ENCODE measurements around the gene ICAM1. TPM values are rescaled to one million over a fixed set of nuclear protein-coding genes. Genes with fewer than 3 reads are reported as not detected.

ICAM1 gene
- total RNA-seq, 1 experiment from 2014 or later = 136 TPM

DNA sequence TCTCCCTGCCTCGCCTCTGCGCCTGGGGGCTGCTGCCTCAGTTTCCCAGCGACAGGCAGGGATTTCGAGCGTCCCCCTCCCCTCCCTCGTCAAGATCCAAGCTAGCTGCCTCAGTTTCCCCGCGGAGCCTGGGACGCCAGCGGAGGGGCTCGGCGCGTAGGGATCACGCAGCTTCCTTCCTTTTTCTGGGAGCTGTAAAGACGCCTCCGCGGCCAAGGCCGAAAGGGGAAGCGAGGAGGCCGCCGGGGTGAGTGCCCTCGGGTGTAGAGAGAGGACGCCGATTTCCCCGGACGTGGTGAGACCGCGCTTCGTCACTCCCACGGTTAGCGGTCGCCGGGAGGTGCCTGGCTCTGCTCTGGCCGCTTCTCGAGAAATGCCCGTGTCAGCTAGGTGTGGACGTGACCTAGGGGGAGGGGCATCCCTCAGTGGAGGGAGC lies 722 bp upstream of the ICAM1 start:
- Histone ChIP-seq H3K9me3 (ENCODE audit: control insufficient read depth, insufficient read depth, low read depth, low read length) (no peaks in the 10 kb centered on the region), H3K27me3 (ENCODE audit: control insufficient read depth, insufficient read depth, low read length) (no peaks in the 10 kb centered on the region), H3K36me3 (ENCODE audit: control insufficient read depth, insufficient read depth, low read length) (no peaks in the 10 kb centered on the region; the same call in 1 of the 2 replicates), H3K4me1 (ENCODE audit: control insufficient read depth, insufficient read depth, low read length) (peaks cover 4% of the 10 kb centered on the region), H3K4me3 (ENCODE audit: low read depth in 2 of 2, low read length in 2 of 2) (peak overlapping the region; percentile 55 to 83), H3K27ac (ENCODE audit: low read length) (peak overlapping the region; percentile 91)
- in situ Hi-C loops (cut with HindIII; ENCODE audit: low pct_unique_long_range_greater_than_20kb, low sequenced_read_pairs) (no loop called here), intact Hi-C loops (cut with micrococcal nuclease; ENCODE audit: unreplicated experiment) (loop anchor here (5.0 kb wide), 1 partner anchor 117 kb away; no protein-coding TSS in a partner anchor)
- DNase-seq (ENCODE audit: low read depth, low spot score) = no peak
- POLR2A ChIA-PET = interaction anchor here (1.8 to 2.1 kb wide), 2 partner anchors 17 to 19 kb away, joined by 8 to 11 read pairs; partner anchors contain the start of genes ICAM4 and ICAM5
- no TSS peak for BruUV-seq (replicated peaks)
- TF ChIP-seq TCF7L2 (IDR thresholded peaks at IDR 0.05; ENCODE audit: low read depth, low read length) (no peak), POLR2AphosphoS5 (IDR thresholded peaks at IDR 0.05; ENCODE audit: low read depth, low read length) (no peak), SIN3A (IDR thresholded peaks at IDR 0.05; ENCODE audit: borderline replicate concordance, insufficient read depth, low read depth, low read length) (no peak)
- TF ChIP-seq, protein P1, sequence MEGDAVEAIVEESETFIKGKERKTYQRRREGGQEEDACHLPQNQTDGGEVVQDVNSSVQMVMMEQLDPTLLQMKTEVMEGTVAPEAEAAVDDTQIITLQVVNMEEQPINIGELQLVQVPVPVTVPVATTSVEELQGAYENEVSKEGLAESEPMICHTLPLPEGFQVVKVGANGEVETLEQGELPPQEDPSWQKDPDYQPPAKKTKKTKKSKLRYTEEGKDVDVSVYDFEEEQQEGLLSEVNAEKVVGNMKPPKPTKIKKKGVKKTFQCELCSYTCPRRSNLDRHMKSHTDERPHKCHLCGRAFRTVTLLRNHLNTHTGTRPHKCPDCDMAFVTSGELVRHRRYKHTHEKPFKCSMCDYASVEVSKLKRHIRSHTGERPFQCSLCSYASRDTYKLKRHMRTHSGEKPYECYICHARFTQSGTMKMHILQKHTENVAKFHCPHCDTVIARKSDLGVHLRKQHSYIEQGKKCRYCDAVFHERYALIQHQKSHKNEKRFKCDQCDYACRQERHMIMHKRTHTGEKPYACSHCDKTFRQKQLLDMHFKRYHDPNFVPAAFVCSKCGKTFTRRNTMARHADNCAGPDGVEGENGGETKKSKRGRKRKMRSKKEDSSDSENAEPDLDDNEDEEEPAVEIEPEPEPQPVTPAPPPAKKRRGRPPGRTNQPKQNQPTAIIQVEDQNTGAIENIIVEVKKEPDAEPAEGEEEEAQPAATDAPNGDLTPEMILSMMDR (IDR thresholded peaks at IDR 0.05) = no peak
- TF ChIP-seq, protein P2, sequence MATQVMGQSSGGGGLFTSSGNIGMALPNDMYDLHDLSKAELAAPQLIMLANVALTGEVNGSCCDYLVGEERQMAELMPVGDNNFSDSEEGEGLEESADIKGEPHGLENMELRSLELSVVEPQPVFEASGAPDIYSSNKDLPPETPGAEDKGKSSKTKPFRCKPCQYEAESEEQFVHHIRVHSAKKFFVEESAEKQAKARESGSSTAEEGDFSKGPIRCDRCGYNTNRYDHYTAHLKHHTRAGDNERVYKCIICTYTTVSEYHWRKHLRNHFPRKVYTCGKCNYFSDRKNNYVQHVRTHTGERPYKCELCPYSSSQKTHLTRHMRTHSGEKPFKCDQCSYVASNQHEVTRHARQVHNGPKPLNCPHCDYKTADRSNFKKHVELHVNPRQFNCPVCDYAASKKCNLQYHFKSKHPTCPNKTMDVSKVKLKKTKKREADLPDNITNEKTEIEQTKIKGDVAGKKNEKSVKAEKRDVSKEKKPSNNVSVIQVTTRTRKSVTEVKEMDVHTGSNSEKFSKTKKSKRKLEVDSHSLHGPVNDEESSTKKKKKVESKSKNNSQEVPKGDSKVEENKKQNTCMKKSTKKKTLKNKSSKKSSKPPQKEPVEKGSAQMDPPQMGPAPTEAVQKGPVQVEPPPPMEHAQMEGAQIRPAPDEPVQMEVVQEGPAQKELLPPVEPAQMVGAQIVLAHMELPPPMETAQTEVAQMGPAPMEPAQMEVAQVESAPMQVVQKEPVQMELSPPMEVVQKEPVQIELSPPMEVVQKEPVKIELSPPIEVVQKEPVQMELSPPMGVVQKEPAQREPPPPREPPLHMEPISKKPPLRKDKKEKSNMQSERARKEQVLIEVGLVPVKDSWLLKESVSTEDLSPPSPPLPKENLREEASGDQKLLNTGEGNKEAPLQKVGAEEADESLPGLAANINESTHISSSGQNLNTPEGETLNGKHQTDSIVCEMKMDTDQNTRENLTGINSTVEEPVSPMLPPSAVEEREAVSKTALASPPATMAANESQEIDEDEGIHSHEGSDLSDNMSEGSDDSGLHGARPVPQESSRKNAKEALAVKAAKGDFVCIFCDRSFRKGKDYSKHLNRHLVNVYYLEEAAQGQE (IDR thresholded peaks at IDR 0.05; ENCODE audit: insufficient read depth in 1 of 2, low read depth in 2 of 2, low read length in 1 of 2) = no peak
- peak; percentile 57 for ATAC-seq
- CTCF ChIA-PET = interaction anchor here (1.0 to 2.6 kb wide), 3 partner anchors 11 to 119 kb away, joined by 3 to 17 read pairs (median 6); no protein-coding TSS in a partner anchor

DNA sequence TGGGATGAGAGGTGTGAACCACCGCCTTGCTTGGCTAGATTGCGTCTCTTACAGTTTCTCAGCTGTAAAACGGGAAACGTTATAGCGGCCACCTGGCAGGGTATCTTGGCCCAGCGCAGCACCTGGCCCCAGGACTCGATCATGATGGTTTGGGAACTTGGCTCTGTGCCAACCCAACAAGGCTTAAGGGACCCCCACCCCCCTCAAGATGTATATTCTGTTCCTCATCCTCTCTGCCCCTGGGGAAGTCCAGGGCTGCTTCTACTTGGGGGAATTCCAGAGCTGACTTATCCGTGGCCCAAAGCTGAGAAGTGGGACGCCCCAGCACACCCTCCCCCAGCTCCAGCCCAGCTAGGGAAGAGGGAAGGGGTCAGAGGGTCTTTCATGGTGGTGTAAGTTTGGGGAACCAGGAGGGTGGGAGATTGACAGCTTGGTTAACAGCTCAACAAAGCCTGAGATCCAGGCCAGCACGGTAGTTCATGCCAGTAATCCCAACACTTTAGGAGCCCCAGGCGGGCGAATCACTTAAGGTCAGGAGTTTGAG lies 695 bp downstream of the ICAM1 start:
- Histone ChIP-seq H3K36me3 (ENCODE audit: control insufficient read depth, insufficient read depth, low read length) (no peaks in the 10 kb centered on the region; the same call in 1 of the 2 replicates), H3K4me3 (ENCODE audit: low read depth in 2 of 2, low read length in 2 of 2) (peak overlapping the region; percentile 55 to 83), H3K27ac (ENCODE audit: low read length) (peak overlapping the region; percentile 91), H3K9me3 (ENCODE audit: control insufficient read depth, insufficient read depth, low read depth, low read length) (no peaks in the 10 kb centered on the region), H3K4me1 (ENCODE audit: control insufficient read depth, insufficient read depth, low read length) (peaks cover 4% of the 10 kb centered on the region), H3K27me3 (ENCODE audit: control insufficient read depth, insufficient read depth, low read length) (no peaks in the 10 kb centered on the region)
- in situ Hi-C loops (cut with HindIII; ENCODE audit: low pct_unique_long_range_greater_than_20kb, low sequenced_read_pairs) (no loop called here), intact Hi-C loops (cut with micrococcal nuclease; ENCODE audit: unreplicated experiment) (loop anchor here (5.0 kb wide), 1 partner anchor 116 kb away; no protein-coding TSS in a partner anchor)
- ATAC-seq (peak; percentile 40), DNase-seq (ENCODE audit: low read depth, low spot score) (no peak)
- POLR2A ChIA-PET = interaction anchor here (0.6 to 2.1 kb wide), 6 partner anchors 15 to 411 kb away, joined by 3 to 11 read pairs (median 5); partner anchors contain the start of genes DNMT1, ICAM4, ICAM5 and RAVER1
- BruUV-seq (replicated peaks) = TSS peak; percentile 94
- no peak for TF ChIP-seq POLR2AphosphoS5 (IDR thresholded peaks at IDR 0.05; ENCODE audit: low read depth, low read length)
- no peak for TF ChIP-seq SIN3A (IDR thresholded peaks at IDR 0.05; ENCODE audit: borderline replicate concordance, insufficient read depth, low read depth, low read length)
- TF ChIP-seq, protein P2 (IDR thresholded peaks at IDR 0.05; ENCODE audit: insufficient read depth in 1 of 2, low read depth in 2 of 2, low read length in 1 of 2) = no peak
- TF ChIP-seq, protein P1 (IDR thresholded peaks at IDR 0.05) = no peak
- no peak for TF ChIP-seq TCF7L2 (IDR thresholded peaks at IDR 0.05; ENCODE audit: low read depth, low read length)
- CTCF ChIA-PET = interaction anchor here (0.7 to 1.9 kb wide), 3 partner anchors 9 to 64 kb away, joined by 3 to 6 read pairs (median 4); partner anchors contain the start of gene RAVER1

Measured in Panc1 (cell line).